ENCODE measurements around the gene ADCK2. TPM values are rescaled to one million over a fixed set of nuclear protein-coding genes. Genes with fewer than 3 reads are reported as not detected.
"Not testable (repeated sequence)": the region's sequence is repeated elsewhere in the genome, so short reads cannot be mapped to it uniquely, and the experiment has no call there.

Gene ADCK2
- total and polyA plus RNA-seq, 4 donors = 3.2 to 15.4 (median 11.1) TPM

GRCh38 chr7:140641524-140642195, 31.1 kb upstream of the ADCK2 start:
- no peaks in the 10 kb centered on the region for H3K9me3 ChIP-seq (ENCODE audit: control insufficient read depth in 4 of 4, low read length in 3 of 4)
- no peaks in the 10 kb centered on the region for H3K36me3 ChIP-seq (ENCODE audit: control insufficient read depth in 4 of 4, insufficient read depth in 3 of 4, low read depth in 1 of 4, low read length in 3 of 4)
- peak overlapping the region; percentile 51 to 67 for H3K27ac ChIP-seq (ENCODE audit: low read depth in 1 of 2, low read length in 2 of 2)
- 74% methylated on average over 15 of the region's 15 CpGs for WGBS
- DNase-seq (ENCODE audit: low spot score) = no peak
- TF ChIP-seq CTCF (IDR thresholded peaks at IDR 0.05; ENCODE audit: low read depth, low read length, missing input control) (no peak), HNF4G (IDR thresholded peaks at IDR 0.05) (no peak), NR2F2 (IDR thresholded peaks at IDR 0.05) (no peak), RXRA (IDR thresholded peaks at IDR 0.05) (no peak), TAF1 (conservative IDR thresholded peaks at IDR 0.05) (no peak)
- no peak overlapping the region for H3K4me3 ChIP-seq (ENCODE audit: low read depth in 1 of 3, low read length in 3 of 3)
- no peak overlapping the region for H3K9ac ChIP-seq (ENCODE audit: low read depth in 1 of 2, low read length in 2 of 2)
- H3K27me3 ChIP-seq (ENCODE audit: control insufficient read depth in 4 of 4, insufficient read depth in 4 of 4, low read length in 3 of 4) = peaks cover 0 to 6% (median 0%) of the 10 kb centered on the region in 4 donors
- H3K4me1 ChIP-seq (ENCODE audit: control insufficient read depth in 4 of 4, insufficient read depth in 4 of 4, low read length in 3 of 4) = peaks cover 0 to 22% (median 8%) of the 10 kb centered on the region in 4 donors

- no peak for TF ChIP-seq FOXA2 (IDR thresholded peaks at IDR 0.05)
- TF ChIP-seq YY1 (IDR thresholded peaks at IDR 0.05) = no peak
- no peak for TF ChIP-seq REST (IDR thresholded peaks at IDR 0.05)
- no peak for TF ChIP-seq SP1 (IDR thresholded peaks at IDR 0.05)
- TF ChIP-seq RAD21 (IDR thresholded peaks at IDR 0.05) = no peak
- no peak for TF ChIP-seq RXRA (IDR thresholded peaks at IDR 0.05)
- no peak for TF ChIP-seq ZBTB33 (IDR thresholded peaks at IDR 0.05)
- TF ChIP-seq HNF4G (IDR thresholded peaks at IDR 0.05) = no peak
- no peak for TF ChIP-seq EGR1 (IDR thresholded peaks at IDR 0.05; ENCODE audit: low read depth in 2 of 2)
- H3K4me1 ChIP-seq (ENCODE audit: control insufficient read depth in 4 of 4, insufficient read depth in 4 of 4, low read length in 3 of 4) = peaks cover 0 to 17% (median 7%) of the 10 kb centered on the region in 4 donors
- no peak overlapping the region for H3K9ac ChIP-seq (ENCODE audit: low read depth in 1 of 2, low read length in 2 of 2)
- peaks cover 0 to 6% (median 0%) of the 10 kb centered on the region in 4 donors for H3K27me3 ChIP-seq (ENCODE audit: control insufficient read depth in 4 of 4, insufficient read depth in 4 of 4, low read length in 3 of 4)
- no peak for DNase-seq (ENCODE audit: low spot score)
- no peak overlapping the region for H3K4me3 ChIP-seq (ENCODE audit: low read depth in 1 of 3, low read length in 3 of 3)
- 89% methylated on average over 5 of the region's 5 CpGs for WGBS
- no peaks in the 10 kb centered on the region for H3K9me3 ChIP-seq (ENCODE audit: control insufficient read depth in 4 of 4, low read length in 3 of 4)
- no peaks in the 10 kb centered on the region for H3K36me3 ChIP-seq (ENCODE audit: control insufficient read depth in 4 of 4, insufficient read depth in 3 of 4, low read depth in 1 of 4, low read length in 3 of 4)
- no peak overlapping the region for H3K27ac ChIP-seq (ENCODE audit: low read depth in 1 of 2, low read length in 2 of 2)
Observed at GRCh38 chr7:140643416-140643815, 29.3 kb upstream of the ADCK2 start.

GRCh38 chr7:140644761-140645160, 28.0 kb upstream of the ADCK2 start:
- not testable (repeated sequence) for DNase-seq (ENCODE audit: low spot score); H3K27ac ChIP-seq (ENCODE audit: low read depth in 1 of 2, low read length in 2 of 2); H3K9ac ChIP-seq (ENCODE audit: low read depth in 1 of 2, low read length in 2 of 2); H3K27me3 ChIP-seq (ENCODE audit: control insufficient read depth in 4 of 4, insufficient read depth in 4 of 4, low read length in 3 of 4); H3K36me3 ChIP-seq (ENCODE audit: control insufficient read depth in 4 of 4, insufficient read depth in 3 of 4, low read depth in 1 of 4, low read length in 3 of 4); H3K9me3 ChIP-seq (ENCODE audit: control insufficient read depth in 4 of 4, low read length in 3 of 4); H3K4me3 ChIP-seq (ENCODE audit: low read depth in 1 of 3, low read length in 3 of 3)
- H3K4me1 ChIP-seq (ENCODE audit: control insufficient read depth in 4 of 4, insufficient read depth in 4 of 4, low read length in 3 of 4) = peaks cover 0 to 11% (median 6%) of the 10 kb centered on the region in 4 donors
- 92% methylated on average over 13 of the region's 13 CpGs for WGBS

All from liver (tissue), 9 donors.